AG09309 (cell line): ENCODE data around the gene RPL7A.
"Not testable (repeated sequence)": the region's sequence is repeated elsewhere in the genome, so short reads cannot be mapped to it uniquely, and the experiment has no call there.

Experiments used
- DNase-seq: peaks from one replicate; pipeline ENCODE4 v3.0.0-alpha.2; 2010; ENCODE audit warnings: low read depth
- H3K4me3 ChIP-seq: 2 replicates; pipeline ENCODE4 v1.5.1; 2011; ENCODE audit warnings: mild to moderate bottlenecking, low read depth, low read length, moderate library complexity; ENCODE audit not compliant: control insufficient read depth
- TF ChIP-seq, protein P1 (sequence below): IDR thresholded peaks from 2 replicates; pipeline ENCODE4 v1.5.1; 2011; ENCODE audit warnings: mild to moderate bottlenecking, low read depth, low read length, inconsistent platforms; ENCODE audit not compliant: insufficient read depth, control insufficient read depth; ENCODE audit errors: missing control alignments

Gene RPL7A

DNA sequence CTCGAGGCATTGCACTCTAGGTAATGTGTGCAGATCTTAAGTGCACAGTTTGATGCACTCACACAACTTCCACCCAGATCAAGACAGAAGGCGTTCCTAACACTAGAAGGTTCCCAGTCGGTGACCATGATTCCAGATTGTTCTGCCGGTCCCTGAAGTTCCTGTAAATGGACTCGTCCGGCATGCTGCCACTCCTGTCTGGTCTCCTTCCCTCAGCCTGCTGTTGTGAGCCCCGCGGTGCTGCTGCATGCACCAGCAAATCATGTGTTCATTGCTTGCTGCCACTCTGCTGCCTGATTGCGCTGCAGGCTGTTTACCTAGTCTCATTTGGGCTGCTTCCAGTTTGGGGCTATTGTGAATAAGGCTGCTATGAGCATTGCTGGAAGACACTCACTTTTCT is 39.7 kb downstream of the RPL7A start:
- DNase-seq, result no peak
- TF ChIP-seq, protein P1, sequence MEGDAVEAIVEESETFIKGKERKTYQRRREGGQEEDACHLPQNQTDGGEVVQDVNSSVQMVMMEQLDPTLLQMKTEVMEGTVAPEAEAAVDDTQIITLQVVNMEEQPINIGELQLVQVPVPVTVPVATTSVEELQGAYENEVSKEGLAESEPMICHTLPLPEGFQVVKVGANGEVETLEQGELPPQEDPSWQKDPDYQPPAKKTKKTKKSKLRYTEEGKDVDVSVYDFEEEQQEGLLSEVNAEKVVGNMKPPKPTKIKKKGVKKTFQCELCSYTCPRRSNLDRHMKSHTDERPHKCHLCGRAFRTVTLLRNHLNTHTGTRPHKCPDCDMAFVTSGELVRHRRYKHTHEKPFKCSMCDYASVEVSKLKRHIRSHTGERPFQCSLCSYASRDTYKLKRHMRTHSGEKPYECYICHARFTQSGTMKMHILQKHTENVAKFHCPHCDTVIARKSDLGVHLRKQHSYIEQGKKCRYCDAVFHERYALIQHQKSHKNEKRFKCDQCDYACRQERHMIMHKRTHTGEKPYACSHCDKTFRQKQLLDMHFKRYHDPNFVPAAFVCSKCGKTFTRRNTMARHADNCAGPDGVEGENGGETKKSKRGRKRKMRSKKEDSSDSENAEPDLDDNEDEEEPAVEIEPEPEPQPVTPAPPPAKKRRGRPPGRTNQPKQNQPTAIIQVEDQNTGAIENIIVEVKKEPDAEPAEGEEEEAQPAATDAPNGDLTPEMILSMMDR, result no peak
- no peak overlapping the region for H3K4me3 ChIP-seq

DNA sequence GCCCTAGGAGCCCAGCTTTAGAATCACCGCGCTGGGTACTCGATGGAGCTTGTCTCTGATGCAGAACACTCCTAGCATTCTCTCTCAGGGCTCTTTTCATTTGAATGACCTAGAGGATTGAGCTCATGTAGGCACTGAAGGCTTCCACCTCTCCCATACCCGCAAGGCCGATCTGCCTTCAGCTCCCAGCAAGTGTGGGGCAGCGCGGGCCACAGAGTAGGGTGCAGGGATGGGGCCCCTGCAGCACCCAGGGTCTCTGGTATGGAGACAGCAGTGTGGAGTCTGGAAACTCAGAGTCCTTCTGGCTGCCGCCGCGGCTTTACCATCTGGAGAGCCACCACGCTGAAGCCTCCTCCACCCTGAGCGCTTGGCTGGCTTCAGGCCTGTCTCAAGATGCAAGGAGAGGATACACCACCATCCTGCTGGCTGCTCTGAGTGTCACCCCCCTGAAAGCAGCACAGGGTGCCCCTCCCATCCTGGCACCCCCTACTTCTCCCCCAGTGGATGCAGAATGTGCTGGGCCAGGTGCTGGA is 41.1 kb downstream of the RPL7A start:
- no peak overlapping the region for H3K4me3 ChIP-seq
- TF ChIP-seq, protein P1, result no peak
- DNase-seq, result no peak

DNA sequence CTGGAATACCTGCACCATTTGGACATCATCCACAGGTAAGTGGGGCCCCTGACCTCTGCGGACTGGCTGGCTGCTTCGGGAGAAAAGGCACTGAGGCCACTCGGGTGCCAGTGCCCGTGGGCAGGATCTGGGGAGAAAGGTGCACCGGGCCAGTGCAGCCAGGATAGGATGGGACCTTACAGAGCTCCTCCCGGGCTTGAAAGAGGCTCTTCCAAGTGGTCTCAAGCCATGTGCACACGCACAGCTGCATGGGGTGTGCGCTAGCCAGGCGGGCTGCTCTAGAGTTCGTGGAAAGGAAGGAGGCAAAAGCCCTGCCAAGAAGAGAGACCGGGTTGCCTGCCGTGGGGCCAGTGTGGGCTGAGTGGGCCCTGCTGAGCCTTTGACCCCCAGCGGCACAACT is 41.5 kb downstream of the RPL7A start:
- no peak for DNase-seq
- no peak overlapping the region for H3K4me3 ChIP-seq
- TF ChIP-seq, protein P1, result no peak

DNA sequence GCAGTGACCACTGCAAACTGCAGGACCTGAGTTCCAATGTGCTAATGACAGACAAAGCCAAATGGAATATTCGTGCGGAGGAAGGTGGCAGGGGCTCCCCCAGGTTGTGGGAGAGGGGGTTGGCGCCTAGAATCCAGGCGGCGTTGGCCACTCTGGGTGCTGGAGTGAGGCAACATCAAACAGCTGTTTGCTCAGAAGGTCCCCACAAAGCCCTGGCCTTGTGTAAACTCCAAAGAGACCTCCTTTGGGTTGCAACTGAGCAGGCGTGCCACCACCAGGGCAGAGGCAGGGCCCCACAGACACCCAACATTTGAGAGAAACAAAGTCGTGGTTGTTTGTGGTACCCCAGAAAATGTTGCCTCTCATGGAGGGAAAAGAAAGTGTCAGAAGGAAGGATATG is 42.7 kb downstream of the RPL7A start:
- DNase-seq, result no peak
- TF ChIP-seq, protein P1, result no peak
- H3K4me3 ChIP-seq, result no peak overlapping the region

DNA sequence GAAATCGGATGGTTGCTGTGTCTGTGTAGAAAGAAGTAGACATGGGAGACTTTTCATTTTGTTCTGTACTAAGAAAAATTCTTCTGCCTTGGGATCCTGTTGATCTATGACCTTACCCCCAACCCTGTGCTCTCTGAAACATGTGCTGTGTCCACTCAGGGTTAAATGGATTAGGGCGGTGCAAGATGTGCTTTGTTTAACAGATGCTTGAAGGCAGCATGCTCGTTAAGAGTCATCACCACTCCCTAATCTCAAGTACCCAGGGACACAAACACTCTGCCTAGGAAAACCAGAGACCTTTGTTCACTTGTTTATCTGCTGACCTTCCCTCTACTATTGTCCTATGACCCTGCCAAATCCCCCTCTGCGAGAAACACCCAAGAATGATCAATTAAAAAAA is 43.4 kb downstream of the RPL7A start:
- not testable (repeated sequence) for DNase-seq, H3K4me3 ChIP-seq

DNA sequence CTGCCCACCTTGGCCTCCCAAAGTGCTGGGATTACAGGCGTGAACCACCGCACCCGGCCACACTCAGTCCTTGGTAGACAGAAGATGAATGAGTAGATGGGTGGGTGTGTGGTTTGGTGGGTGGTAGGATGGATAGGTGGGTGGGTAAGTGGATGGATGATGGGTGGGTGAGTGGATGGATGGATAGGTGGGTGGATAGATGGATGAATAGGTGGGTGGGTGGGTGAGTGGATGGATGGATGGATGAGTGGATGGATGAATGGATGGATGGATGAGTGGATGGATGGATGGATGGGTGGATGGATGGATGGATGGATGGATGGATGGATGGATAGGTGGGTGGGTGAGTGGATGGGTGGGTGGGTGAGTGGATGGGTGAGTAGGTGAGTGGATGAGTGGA is 44.3 kb downstream of the RPL7A start:
- H3K4me3 ChIP-seq, DNase-seq: not testable (repeated sequence)

DNA sequence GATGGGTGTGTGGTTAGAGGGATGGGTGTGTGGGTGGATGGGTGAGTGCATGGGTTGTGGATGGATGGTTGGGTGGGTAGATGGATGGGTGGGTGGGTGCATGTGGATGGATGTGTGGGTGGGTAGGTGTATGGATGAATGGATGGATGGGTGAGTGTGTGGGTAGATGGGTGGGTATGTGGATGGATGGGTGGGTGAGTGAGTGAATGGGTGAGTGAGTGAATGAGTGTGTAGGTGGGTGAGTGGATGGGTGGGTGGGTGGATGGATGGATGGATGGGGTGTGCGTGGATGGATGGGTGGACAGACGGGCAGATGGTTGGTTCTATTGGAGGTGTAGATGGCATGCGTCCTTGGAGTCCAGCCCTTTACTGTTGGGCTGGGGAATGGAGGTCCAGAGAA is 45.4 kb downstream of the RPL7A start:
- DNase-seq, result no peak
- TF ChIP-seq, protein P1, result no peak
- H3K4me3 ChIP-seq, result no peak overlapping the region

DNA sequence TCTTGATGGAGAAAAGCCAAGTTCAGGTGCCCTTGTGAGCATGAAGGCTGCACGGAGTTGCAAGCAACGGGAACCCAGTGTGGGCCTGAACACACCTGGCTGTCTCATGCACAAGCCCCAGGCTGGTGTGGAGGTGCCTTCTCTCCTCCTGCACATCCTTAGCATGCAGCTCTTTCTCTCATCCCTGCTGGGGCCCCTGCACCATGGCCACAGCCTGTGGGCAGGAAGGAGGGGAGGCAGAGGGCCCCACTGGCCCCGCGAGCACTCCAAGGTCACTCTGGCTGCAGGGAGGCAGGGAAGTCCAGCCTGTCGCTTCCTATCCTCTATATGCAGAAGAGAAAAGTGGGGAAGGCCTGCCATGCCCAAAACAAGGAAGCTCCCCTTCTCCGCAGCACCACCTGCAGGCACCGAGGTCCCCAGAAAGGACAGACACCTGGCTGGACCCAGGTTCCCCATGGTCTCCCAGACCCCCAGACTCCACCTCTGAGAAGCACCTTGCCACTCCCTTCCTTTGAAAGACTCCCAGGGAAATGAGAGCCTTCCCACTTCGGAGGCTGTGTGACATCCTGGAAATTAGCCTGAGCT is 46.8 kb downstream of the RPL7A start:
- TF ChIP-seq, protein P1, result no peak
- DNase-seq, result no peak
- H3K4me3 ChIP-seq, result no peak overlapping the region
